ENCODE measurements around the gene EVX2.

EVX2 gene

GRCh38 chr2:176039375-176039774 is 44.4 kb downstream of the EVX2 start:
- no peak for DNase-seq

GRCh38 chr2:176038694-176039093 is 45.1 kb downstream of the EVX2 start:
- DNase-seq: no peak

- no peak for DNase-seq
Measured at GRCh38 chr2:176035013-176035691, 48.6 kb downstream of the EVX2 start.

GRCh38 chr2:176027806-176028205 is 56.0 kb downstream of the EVX2 start:
- DNase-seq: no peak
